IgD-negative memory B cell (primary cell): ENCODE data around the gene SH2D1A. TPM values are rescaled to one million over a fixed set of nuclear protein-coding genes. Genes with fewer than 3 reads are reported as not detected.
A peak's percentile ranks its signal among the peaks of the same experiment; 100 is the strongest.
"Not testable (repeated sequence)": the region's sequence is repeated elsewhere in the genome, so short reads cannot be mapped to it uniquely, and the experiment has no call there.

Experiments
- H3K27ac Mint-ChIP-seq, 3 donors: one replicate each; pipeline ENCODE4 v1.8.0; 2020 to 2022; ENCODE audit warnings: mild to moderate bottlenecking in 3 of 3, mixed read lengths in 3 of 3, moderate library complexity in 1 of 3
- H3K27me3 Mint-ChIP-seq: one replicate; pipeline ENCODE4 v1.8.0; 2021; ENCODE audit warnings: mixed read lengths
- H3K36me3 Mint-ChIP-seq: one replicate; pipeline ENCODE4 v1.8.0; 2020; ENCODE audit warnings: mild to moderate bottlenecking, mixed read lengths
- H3K4me1 Mint-ChIP-seq, 3 donors: one replicate each; pipeline ENCODE4 v1.8.0; 2020 to 2022; ENCODE audit warnings: mixed read lengths in 3 of 3, mild to moderate bottlenecking in 1 of 3
- H3K4me3 Mint-ChIP-seq, 4 donors: one replicate each; pipeline ENCODE4 v1.8.0; 2020 to 2022; ENCODE audit warnings: mild to moderate bottlenecking in 4 of 4, mixed read lengths in 4 of 4, moderate library complexity in 3 of 4
- H3K9me3 Mint-ChIP-seq, 3 donors: one replicate each; pipeline ENCODE4 v1.8.0; 2020 to 2021; ENCODE audit warnings: mixed read lengths in 3 of 3, mild to moderate bottlenecking in 1 of 3
- polyA plus RNA-seq: library from polyadenylated mRNA; unstranded; fragments of 300-500 nt; fragmentation: Illumina TruSeq; gene quantifications from one replicate; pipeline ENCODE4 v1.2.3, GENCODE V29; 2021

SH2D1A gene
- polyA plus RNA-seq = 4.2 TPM

- H3K27me3 Mint-ChIP-seq = no peaks in the 10 kb centered on the region
- H3K27ac Mint-ChIP-seq = peak within 1 kb of the TSS in 1 of 3 donors; percentile 16
- H3K9me3 Mint-ChIP-seq = no peaks in the 10 kb centered on the region
- peaks cover 0 to 2% (median 0%) of the 10 kb centered on the region in 3 donors for H3K4me1 Mint-ChIP-seq
- H3K36me3 Mint-ChIP-seq = no peaks in the 10 kb centered on the region
- peak within 1 kb of the TSS in 3 of 4 donors; percentile 57 to 86 (median 67) for H3K4me3 Mint-ChIP-seq
These were observed at the start of gene SH2D1A for GRCh38 chrX:124346117-124346876. TSS of gene SH2D1A (plus strand) at chrX:124346563. CDS start at chrX:124346643, 80 bp downstream.

- not testable (repeated sequence) for H3K36me3 Mint-ChIP-seq, H3K27me3 Mint-ChIP-seq, H3K4me3 Mint-ChIP-seq, H3K4me1 Mint-ChIP-seq, H3K27ac Mint-ChIP-seq
- peaks cover 0 to 10% (median 4%) of the 10 kb centered on the region in 3 donors for H3K9me3 Mint-ChIP-seq
These were observed 47.0 kb upstream of the SH2D1A start for GRCh38 chrX:124299323-124299722.

- Mint-ChIP-seq H3K36me3 (no peaks in the 10 kb centered on the region), H3K27me3 (peaks cover 3% of the 10 kb centered on the region), H3K27ac (no peak overlapping the region), H3K4me1 (peaks cover 0 to 4% (median 0%) of the 10 kb centered on the region in 3 donors), H3K4me3 (no peak overlapping the region), H3K9me3 (peaks cover 0 to 5% (median 4%) of the 10 kb centered on the region in 3 donors)
These were observed 46.0 kb upstream of the SH2D1A start for GRCh38 chrX:124300405-124300804.

- H3K4me3 Mint-ChIP-seq = no peak overlapping the region
- H3K9me3 Mint-ChIP-seq = peaks cover 0 to 2% (median 0%) of the 10 kb centered on the region in 3 donors
- peaks cover 7% of the 10 kb centered on the region for H3K27me3 Mint-ChIP-seq
- H3K4me1 Mint-ChIP-seq = no peaks in the 10 kb centered on the region
- no peaks in the 10 kb centered on the region for H3K36me3 Mint-ChIP-seq
- no peak overlapping the region for H3K27ac Mint-ChIP-seq
These were observed 39.0 kb upstream of the SH2D1A start for GRCh38 chrX:124307253-124307907.

GRCh38 chrX:124325732-124326131, 20.6 kb upstream of the SH2D1A start:
- peaks cover 0 to 1% (median 0%) of the 10 kb centered on the region in 3 donors for H3K9me3 Mint-ChIP-seq
- H3K4me1 Mint-ChIP-seq = no peaks in the 10 kb centered on the region
- no peaks in the 10 kb centered on the region for H3K27me3 Mint-ChIP-seq
- H3K27ac Mint-ChIP-seq = no peak overlapping the region
- H3K36me3 Mint-ChIP-seq = no peaks in the 10 kb centered on the region
- H3K4me3 Mint-ChIP-seq = no peak overlapping the region

GRCh38 chrX:124328765-124329164, 17.6 kb upstream of the SH2D1A start:
- Mint-ChIP-seq H3K4me1 (peaks cover 0 to 1% (median 0%) of the 10 kb centered on the region in 3 donors), H3K27ac (peak overlapping the region in 1 of 3 donors; percentile 3)

GRCh38 chrX:124332481-124333424, 13.6 kb upstream of the SH2D1A start, which contains the start of gene TEX13D:
TSS of gene TEX13D (plus strand) at chrX:124332660. CDS start at chrX:124332918, 258 bp downstream.
- H3K27ac Mint-ChIP-seq = no peak within 1 kb of the TSS
- peaks cover 0 to 2% (median 0%) of the 10 kb centered on the region in 3 donors for H3K9me3 Mint-ChIP-seq
- peaks cover 2% of the 10 kb centered on the region for H3K27me3 Mint-ChIP-seq
- peak within 1 kb of the TSS in 1 of 4 donors; percentile 86 for H3K4me3 Mint-ChIP-seq
- H3K36me3 Mint-ChIP-seq = no peaks in the 10 kb centered on the region
- H3K4me1 Mint-ChIP-seq = peaks cover 0 to 2% (median 0%) of the 10 kb centered on the region in 3 donors

More at GRCh38 chrX:124328765-124329164, 17.6 kb upstream of the SH2D1A start:
- Mint-ChIP-seq H3K4me3 (no peak overlapping the region), H3K9me3 (no peaks in the 10 kb centered on the region), H3K27me3 (peaks cover 2% of the 10 kb centered on the region), H3K36me3 (no peaks in the 10 kb centered on the region)

GRCh38 chrX:124333862-124334261, 12.5 kb upstream of the SH2D1A start:
- peaks cover 2% of the 10 kb centered on the region for H3K27me3 Mint-ChIP-seq
- peak overlapping the region in 1 of 4 donors; percentile 86 for H3K4me3 Mint-ChIP-seq
- H3K4me1 Mint-ChIP-seq = peaks cover 0 to 2% (median 0%) of the 10 kb centered on the region in 3 donors
- peaks cover 0 to 2% (median 0%) of the 10 kb centered on the region in 3 donors for H3K9me3 Mint-ChIP-seq
- H3K27ac Mint-ChIP-seq = no peak overlapping the region
- H3K36me3 Mint-ChIP-seq = no peaks in the 10 kb centered on the region

GRCh38 chrX:124334555-124334954, 11.8 kb upstream of the SH2D1A start:
- not testable (repeated sequence) for H3K4me1 Mint-ChIP-seq, H3K9me3 Mint-ChIP-seq, H3K27me3 Mint-ChIP-seq, H3K4me3 Mint-ChIP-seq, H3K27ac Mint-ChIP-seq, H3K36me3 Mint-ChIP-seq

- H3K9me3 Mint-ChIP-seq = peaks cover 0 to 2% (median 0%) of the 10 kb centered on the region in 3 donors
- no peak overlapping the region for H3K27ac Mint-ChIP-seq
- no peaks in the 10 kb centered on the region for H3K36me3 Mint-ChIP-seq
- H3K27me3 Mint-ChIP-seq = peaks cover 2% of the 10 kb centered on the region
- H3K4me3 Mint-ChIP-seq = no peak overlapping the region
- peaks cover 0 to 2% (median 0%) of the 10 kb centered on the region in 3 donors for H3K4me1 Mint-ChIP-seq
These were observed 10.8 kb upstream of the SH2D1A start for GRCh38 chrX:124335598-124335997.

- peaks cover 0 to 2% (median 0%) of the 10 kb centered on the region in 3 donors for H3K9me3 Mint-ChIP-seq
These were observed 8.4 kb upstream of the SH2D1A start for GRCh38 chrX:124337916-124338315.

GRCh38 chrX:124338733-124339514, 7.4 kb upstream of the SH2D1A start:
- H3K9me3 Mint-ChIP-seq = peaks cover 0 to 2% (median 0%) of the 10 kb centered on the region in 3 donors
- H3K27me3 Mint-ChIP-seq = no peaks in the 10 kb centered on the region
- no peaks in the 10 kb centered on the region for H3K4me1 Mint-ChIP-seq
- no peak overlapping the region for H3K4me3 Mint-ChIP-seq
- no peaks in the 10 kb centered on the region for H3K36me3 Mint-ChIP-seq
- no peak overlapping the region for H3K27ac Mint-ChIP-seq

More at GRCh38 chrX:124337916-124338315, 8.4 kb upstream of the SH2D1A start:
- no peak overlapping the region for H3K4me3 Mint-ChIP-seq
- H3K36me3 Mint-ChIP-seq = no peaks in the 10 kb centered on the region
- peaks cover 0 to 2% (median 0%) of the 10 kb centered on the region in 3 donors for H3K4me1 Mint-ChIP-seq
- no peak overlapping the region for H3K27ac Mint-ChIP-seq
- H3K27me3 Mint-ChIP-seq = peaks cover 2% of the 10 kb centered on the region

GRCh38 chrX:124341396-124342132, 4.8 kb upstream of the SH2D1A start:
- no peaks in the 10 kb centered on the region for H3K27me3 Mint-ChIP-seq
- no peak overlapping the region for H3K27ac Mint-ChIP-seq
- peaks cover 0 to 2% (median 0%) of the 10 kb centered on the region in 3 donors for H3K9me3 Mint-ChIP-seq
- H3K4me1 Mint-ChIP-seq = peaks cover 0 to 2% (median 0%) of the 10 kb centered on the region in 3 donors
- H3K36me3 Mint-ChIP-seq = no peaks in the 10 kb centered on the region
- H3K4me3 Mint-ChIP-seq = no peak overlapping the region
